ENCODE results near the gene ZG16. TPM values are rescaled to one million over a fixed set of nuclear protein-coding genes. Genes with fewer than 3 reads are reported as not detected.

Gene ZG16
- total RNA-seq = not detected in 2 replicates

DNA sequence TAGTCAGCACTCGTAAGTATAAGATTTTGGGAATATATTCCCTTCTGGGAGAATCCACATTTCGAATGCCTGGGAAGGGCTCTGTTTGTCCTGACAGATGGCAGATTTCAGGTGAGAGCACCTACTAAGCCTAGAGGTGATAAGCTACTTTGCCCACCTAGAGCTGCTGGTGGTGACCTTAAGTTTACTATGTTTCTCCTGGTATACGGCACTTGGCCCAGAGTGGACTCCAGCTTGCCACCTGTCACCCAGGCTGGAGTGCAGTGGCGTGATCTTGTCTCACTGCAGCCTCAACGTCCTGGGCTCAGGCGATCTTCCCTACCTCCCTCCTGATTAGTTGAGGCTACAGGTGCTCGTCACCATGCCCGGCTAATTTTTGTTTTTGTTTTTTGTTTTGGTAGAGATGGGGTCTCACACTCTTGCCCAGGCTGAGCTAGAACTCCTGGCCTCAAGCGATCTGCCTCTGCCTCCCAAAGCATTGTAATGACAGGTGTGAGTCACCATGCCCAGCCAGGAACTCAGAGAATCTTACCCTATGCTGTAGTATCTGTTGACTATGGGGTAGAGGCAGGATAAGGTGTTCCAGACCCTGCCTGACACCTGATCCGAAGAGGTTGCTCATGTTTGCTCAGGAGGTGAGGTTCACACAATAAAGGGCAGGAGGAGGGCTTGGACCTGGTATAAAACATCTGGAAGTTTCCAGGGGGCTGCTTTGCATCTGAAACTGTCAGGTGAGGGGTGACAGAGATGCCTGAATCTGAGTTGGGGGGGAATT lies at the start of gene ZG16:
TSS of gene ZG16 (plus strand) at position 681 of the 775 bp plus-strand sequence. CDS start 1,011 bp downstream, outside the sequence.

DNA sequence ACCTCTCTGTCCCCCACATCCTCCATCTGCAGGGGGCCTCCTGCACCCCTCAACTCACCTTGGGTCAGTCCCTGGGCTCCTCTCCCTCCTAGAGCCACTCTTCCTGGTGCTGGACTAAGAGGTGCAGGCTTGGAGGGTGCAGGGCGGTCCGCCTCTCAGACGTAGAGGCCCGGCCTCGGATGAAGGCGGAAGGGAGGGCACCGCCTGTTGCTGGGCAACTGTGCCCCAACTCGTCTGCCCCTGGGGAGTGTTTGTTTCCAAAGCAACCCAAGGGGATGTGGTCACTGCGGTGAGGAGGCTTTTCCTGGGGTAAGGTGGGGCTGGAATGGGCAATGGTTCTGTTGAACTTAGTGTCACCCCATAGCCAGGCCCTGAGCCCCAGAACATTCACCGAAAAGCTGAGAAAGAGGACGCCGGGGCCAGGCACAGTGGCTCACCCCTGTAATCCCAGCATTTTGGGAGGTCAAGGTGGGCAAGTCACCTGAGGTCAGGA lies 32.2 kb upstream of the ZG16 start, which contains the start of gene C16orf54:
TSS of gene C16orf54 (minus strand) at position 138 of the 493 bp plus-strand sequence. CDS start 1,039 bp downstream, outside the sequence.

DNA sequence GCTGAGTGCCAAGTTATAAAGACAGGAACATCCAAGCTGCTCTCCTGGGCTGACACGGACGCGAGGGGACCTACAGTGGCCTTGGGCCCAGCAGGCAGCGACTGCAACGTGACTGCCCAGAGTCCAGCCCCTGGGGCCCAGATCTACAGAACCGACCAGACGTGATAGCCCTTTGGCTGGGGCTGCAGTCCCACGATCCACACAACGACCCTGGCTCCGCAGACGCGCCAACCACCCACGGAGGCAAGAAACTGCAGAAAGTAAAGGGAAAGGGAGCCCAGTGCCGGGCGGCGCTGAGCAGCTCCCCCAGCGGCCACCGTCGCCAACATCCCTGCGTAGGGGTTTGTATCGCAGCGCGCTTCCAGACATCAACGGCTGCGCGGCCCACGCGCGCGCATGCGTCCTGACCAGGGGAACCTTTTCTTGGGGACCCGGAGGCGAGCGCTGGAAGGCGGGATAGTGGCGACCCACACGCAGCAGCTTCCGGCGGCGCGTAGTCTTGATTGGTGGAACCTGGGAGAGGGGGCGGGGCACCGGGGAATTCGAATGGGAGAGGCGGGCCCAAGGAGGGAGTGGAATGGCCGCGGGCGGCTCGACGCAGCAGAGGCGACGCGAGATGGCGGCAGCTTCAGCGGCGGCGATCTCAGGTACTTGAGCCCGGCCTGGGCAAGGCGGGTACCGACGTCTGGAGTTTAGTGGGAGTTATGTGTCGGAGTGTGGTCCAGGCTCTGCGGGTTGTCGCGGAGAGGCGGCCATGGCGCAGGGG lies 12.3 kb downstream of the ZG16 start, which contains the start of gene KIF22:
TSS of gene KIF22 (plus strand) at position 569 of the 766 bp plus-strand sequence. CDS start at position 578, 9 bp downstream.

GRCh38 chr16:29806099-29806579 lies 28.1 kb downstream of the ZG16 start, which contains the start of gene MAZ:
TSS of gene MAZ (plus strand) at chr16:29806529. CDS start at chr16:29806702, 173 bp downstream.

DNA sequence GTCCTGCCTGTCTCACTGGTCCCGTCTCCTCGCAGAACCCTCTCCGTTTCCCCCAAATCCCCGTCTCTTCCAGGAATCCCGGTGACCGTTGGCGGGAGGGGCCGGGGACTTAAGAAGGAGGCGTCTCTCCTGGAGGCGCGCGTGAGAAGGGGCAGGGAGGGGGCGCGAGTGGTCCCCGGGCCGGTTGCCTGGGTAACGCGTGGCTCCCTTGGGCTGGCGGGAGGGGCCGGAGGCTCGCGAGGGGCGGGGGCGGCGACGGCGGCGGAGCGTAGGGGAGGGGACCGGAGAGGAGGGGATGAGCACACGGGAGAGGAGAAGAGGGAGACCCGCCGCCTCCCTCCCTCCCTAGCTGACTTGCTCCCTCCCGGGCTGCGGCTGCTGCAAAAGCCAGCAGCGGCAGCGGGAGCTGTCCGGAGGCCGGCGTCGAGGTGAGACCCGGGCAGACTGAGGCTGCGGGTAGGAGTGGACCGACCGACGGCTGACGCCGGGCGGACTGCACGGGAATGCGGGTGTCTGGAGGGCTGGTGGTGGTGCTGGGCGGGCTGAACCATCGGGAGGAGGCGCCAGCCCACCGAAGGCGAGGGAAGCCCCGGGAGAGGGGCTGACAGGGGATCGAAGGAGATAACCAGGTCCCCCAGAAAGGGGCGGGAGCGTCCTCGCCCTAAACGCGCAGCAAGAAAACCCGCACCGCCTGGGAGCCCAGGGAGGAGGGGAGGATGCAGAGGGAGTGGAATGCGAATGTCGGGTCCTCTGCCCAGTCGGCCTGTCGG lies 34.0 kb downstream of the ZG16 start, which contains the start of gene PRRT2:
TSS of gene PRRT2 (plus strand) at position 298 of the 770 bp plus-strand sequence. CDS start 862 bp downstream, outside the sequence.

GRCh38 chr16:29815793-29816693 lies 38.0 kb downstream of the ZG16 start, which contains the start of gene PAGR1:
TSS of gene PAGR1 (plus strand) at chr16:29816152. CDS start at chr16:29816526, 374 bp downstream.

DNA sequence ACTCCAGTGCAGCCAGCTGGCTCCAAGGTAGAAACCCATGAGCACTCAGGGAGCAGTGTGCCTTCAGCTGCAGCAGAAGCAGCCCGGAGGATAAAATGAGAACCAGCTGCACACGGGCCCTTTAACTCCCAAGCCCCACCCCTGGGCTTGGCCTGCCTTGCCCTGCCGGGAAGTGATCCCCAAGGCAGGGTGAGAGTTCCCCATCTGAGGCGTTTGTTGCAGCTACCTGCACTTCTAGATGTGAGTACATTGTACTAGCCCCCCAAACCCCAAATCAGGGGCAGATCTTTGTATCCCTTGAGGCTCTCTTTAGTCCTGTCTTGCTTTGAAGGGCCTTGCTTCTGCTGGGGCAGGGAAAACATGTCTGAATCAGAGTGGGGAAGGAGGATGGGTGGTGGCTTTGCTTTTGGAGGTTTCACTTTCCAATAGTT lies 42.2 kb downstream of the ZG16 start, which contains the start of gene MVP:
TSS of gene MVP (plus strand) at position 192 of the 431 bp plus-strand sequence. CDS start 10,088 bp downstream, outside the sequence.

Small RNA genes lying within 50 kb of the gene (small RNA-seq; reads per million reads assigned to genes)
- not detected for gene AC009133.6
- not detected for gene AC120114.4

Other genes starting within 250 kb of the ZG16 start
- not detected in 2 replicates for gene SPN, start 115.0 kb upstream of the ZG16 start, total RNA-seq
- 33.4 and 45.3 TPM in 2 replicates for gene QPRT, start 99.1 kb upstream of the ZG16 start, total RNA-seq
- 1.3 and 1.6 TPM in 2 replicates for gene C16orf54, start 32.3 kb upstream of the ZG16 start, total RNA-seq
- 8.4 and 8.8 TPM in 2 replicates for gene KIF22, start 12.5 kb downstream of the ZG16 start, total RNA-seq
- gene MAZ, start 28.3 kb downstream of the ZG16 start, total RNA-seq = 145 and 209 TPM in 2 replicates
- 5.2 and 6.5 TPM in 2 replicates for gene PRRT2, start 33.9 kb downstream of the ZG16 start, total RNA-seq
- 21.1 TPM in 2 replicates for gene PAGR1, start 37.9 kb downstream of the ZG16 start, total RNA-seq
- gene MVP, start 42.2 kb downstream of the ZG16 start, total RNA-seq = 392 and 503 TPM in 2 replicates
- 108 and 112 TPM in 2 replicates for gene CDIPT, start 85.0 kb downstream of the ZG16 start, total RNA-seq
- gene SEZ6L2, start 121.3 kb downstream of the ZG16 start, total RNA-seq = 0.85 and 1.1 TPM in 2 replicates
- gene ASPHD1, start 122.2 kb downstream of the ZG16 start, total RNA-seq = 1.5 and 2.1 TPM in 2 replicates
- 11.9 and 13.3 TPM in 2 replicates for gene KCTD13, start 148.0 kb downstream of the ZG16 start, total RNA-seq
- gene TMEM219, start 183.8 kb downstream of the ZG16 start, total RNA-seq = 76.1 and 95.6 TPM in 2 replicates
- 61.0 and 61.7 TPM in 2 replicates for gene TAOK2, start 195.6 kb downstream of the ZG16 start, total RNA-seq
- gene HIRIP3, start 217.4 kb downstream of the ZG16 start, total RNA-seq = 3.7 and 7.4 TPM in 2 replicates
- gene INO80E, start 218.0 kb downstream of the ZG16 start, total RNA-seq = 22.2 and 42.6 TPM in 2 replicates
- not detected in 2 replicates for gene DOC2A, start 232.8 kb downstream of the ZG16 start, total RNA-seq
- not detected in 2 replicates for gene C16orf92, start 244.9 kb downstream of the ZG16 start, total RNA-seq